ENCODE data around the gene NEK1. TPM values are rescaled to one million over a fixed set of nuclear protein-coding genes. Genes with fewer than 3 reads are reported as not detected.

Gene NEK1
- total RNA-seq, 4 donors from 2014 or later, result 15.5 to 31.2 (median 20.3) TPM

- H3K36me3 ChIP-seq, result peaks cover 0 to 4% of the 10 kb centered on the region in 2 donors
- H3K4me3 ChIP-seq (replicated peaks in 1 of 3), result no peak overlapping the region
- H3K27me3 ChIP-seq, result no peaks in the 10 kb centered on the region
- intact Hi-C loops (cut with DNase I), result no loop called here
- H3K27ac ChIP-seq, result no peak overlapping the region
- no peak for TF ChIP-seq POLR2A (IDR thresholded peaks at IDR 0.05)
- TF ChIP-seq CTCF (IDR thresholded peaks at IDR 0.05), result no peak
- DNase-seq, result no peak
- H3K4me1 ChIP-seq, result peaks cover 0 to 13% of the 10 kb centered on the region in 2 donors
- no peaks in the 10 kb centered on the region for H3K9me3 ChIP-seq
- WGBS, 2 donors, result 63 to 65% methylated on average over 1 of the region's 1 CpG
These were observed 22.6 kb upstream of the NEK1 start for GRCh38 chr4:169634975-169635374.

DNA sequence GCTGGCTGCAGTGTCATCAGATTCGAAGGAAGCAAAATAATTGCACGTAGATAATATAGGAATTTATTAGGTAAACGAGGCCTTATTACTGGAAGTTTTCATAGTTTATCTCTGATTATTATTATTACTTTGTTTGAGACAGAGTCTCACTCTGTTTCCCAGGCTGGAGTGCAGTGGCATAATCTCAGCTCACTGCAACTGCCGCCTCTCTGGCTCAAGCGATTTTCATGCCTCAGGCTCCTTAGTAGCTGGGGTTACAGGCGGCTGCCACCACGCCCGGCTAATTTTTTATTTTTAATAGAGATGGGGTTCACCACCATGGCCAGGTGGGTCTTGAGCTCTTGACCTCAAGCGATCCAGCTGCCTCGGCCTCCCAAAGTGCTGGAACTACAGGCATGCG lies 20.5 kb upstream of the NEK1 start:
- Histone ChIP-seq H3K36me3 (no peaks in the 10 kb centered on the region), H3K27ac (no peak overlapping the region), H3K4me3 (replicated peaks in 1 of 3) (no peak overlapping the region), H3K9me3 (no peaks in the 10 kb centered on the region), H3K27me3 (no peaks in the 10 kb centered on the region), H3K4me1 (peaks cover 0 to 13% of the 10 kb centered on the region in 2 donors)
- TF ChIP-seq CTCF (IDR thresholded peaks at IDR 0.05) (no peak), POLR2A (IDR thresholded peaks at IDR 0.05) (no peak)
- 95 to 96% methylated on average over 11 of the region's 11 CpGs for WGBS, 2 donors
- intact Hi-C loops (cut with DNase I), result no loop called here
- no peak for DNase-seq

DNA sequence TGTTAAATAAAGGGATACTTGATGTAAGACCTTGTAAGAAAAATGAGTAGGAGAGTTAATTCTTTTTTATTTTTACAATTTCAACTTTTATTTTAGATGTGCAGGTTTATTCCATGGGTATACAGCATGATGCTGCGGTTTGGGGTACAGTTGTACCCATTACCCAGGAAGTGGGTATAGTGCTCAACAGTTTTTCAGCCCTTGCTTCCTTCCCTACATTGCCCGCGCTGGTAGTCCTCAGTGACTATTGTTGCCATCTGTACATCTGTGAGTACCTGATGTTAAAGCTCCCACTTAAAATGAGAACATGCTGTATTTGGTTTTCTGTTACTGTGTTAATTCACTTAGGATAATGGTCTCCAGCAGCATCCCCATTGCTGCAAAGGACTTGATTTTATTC lies 17.7 kb upstream of the NEK1 start:
- 95 to 96% methylated on average over 3 of the region's 3 CpGs for WGBS, 2 donors
- DNase-seq, result no peak
- Histone ChIP-seq H3K4me3 (replicated peaks in 1 of 3) (no peak overlapping the region), H3K4me1 (peaks cover 0 to 12% of the 10 kb centered on the region in 2 donors), H3K9me3 (no peaks in the 10 kb centered on the region), H3K27me3 (no peaks in the 10 kb centered on the region), H3K27ac (no peak overlapping the region), H3K36me3 (no peaks in the 10 kb centered on the region)
- intact Hi-C loops (cut with DNase I), result no loop called here
- TF ChIP-seq POLR2A (IDR thresholded peaks at IDR 0.05), result no peak
- TF ChIP-seq CTCF (IDR thresholded peaks at IDR 0.05), result no peak

- intact Hi-C loops (cut with DNase I), result no loop called here
These were observed 16.2 kb upstream of the NEK1 start for GRCh38 chr4:169628579-169628978.

DNA sequence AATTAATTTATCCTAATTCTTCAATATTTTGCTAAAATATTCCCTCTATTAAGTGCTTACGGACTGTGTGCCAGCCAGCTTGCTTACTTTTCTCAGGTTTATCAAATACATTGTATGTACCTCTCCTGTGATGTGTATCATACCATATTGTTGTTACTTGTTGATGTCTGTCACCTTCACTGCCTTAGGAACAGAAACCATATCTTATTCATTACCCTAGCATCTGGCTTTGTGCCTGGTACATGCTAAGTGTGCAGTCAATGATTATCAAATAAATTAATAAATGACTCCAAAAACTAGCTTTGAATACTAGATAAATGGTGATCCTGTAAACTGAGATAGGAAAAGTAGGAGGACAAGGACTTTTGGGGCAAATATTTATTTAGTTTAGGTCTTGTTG lies 14.9 kb upstream of the NEK1 start:
- no peak overlapping the region for H3K27ac ChIP-seq
- DNase-seq, result no peak
- H3K4me3 ChIP-seq (replicated peaks in 1 of 3), result no peak overlapping the region
- no peak for TF ChIP-seq CTCF (IDR thresholded peaks at IDR 0.05)
- no peak for TF ChIP-seq POLR2A (IDR thresholded peaks at IDR 0.05)
- 96% methylated on average over 1 of the region's 1 CpG for WGBS, 2 donors
- peaks cover 3 to 7% of the 10 kb centered on the region in 2 donors for H3K4me1 ChIP-seq
- H3K9me3 ChIP-seq, result no peaks in the 10 kb centered on the region
- H3K27me3 ChIP-seq, result no peaks in the 10 kb centered on the region
- H3K36me3 ChIP-seq, result no peaks in the 10 kb centered on the region
- intact Hi-C loops (cut with DNase I), result no loop called here

More at GRCh38 chr4:169628579-169628978, 16.2 kb upstream of the NEK1 start:
- Histone ChIP-seq H3K27ac (no peak overlapping the region), H3K4me3 (replicated peaks in 1 of 3) (no peak overlapping the region), H3K27me3 (no peaks in the 10 kb centered on the region), H3K36me3 (no peaks in the 10 kb centered on the region), H3K9me3 (no peaks in the 10 kb centered on the region), H3K4me1 (no peaks in the 10 kb centered on the region)
- no peak for DNase-seq
- TF ChIP-seq CTCF (IDR thresholded peaks at IDR 0.05) (no peak), POLR2A (IDR thresholded peaks at IDR 0.05) (no peak)
- WGBS, 2 donors, result 90 to 92% methylated on average over 2 of the region's 2 CpGs
